DND-41 (cell line): Measurements from ENCODE around the gene SNX27.

Source experiments
- ATAC-seq: fragments of 200-7000 bp; cut with Tn5 transposase; 3 replicates; pipeline ENCODE4 v1.9.1; 2021; ENCODE audit warnings: low read depth; ENCODE audit not compliant: insufficient read depth
- DNase-seq: peaks from one replicate; pipeline ENCODE4 v3.0.0-alpha.2; 2020
- H2AFZ ChIP-seq: 2 replicates; pipeline ENCODE4 v1.6.0; 2012; ENCODE audit warnings: low read depth, low read length
- H3K27ac ChIP-seq: 2 replicates; pipeline ENCODE4 v1.5.1; 2012; ENCODE audit warnings: low read length, inconsistent platforms
- H3K27me3 ChIP-seq: fragments of 200-600 bp; sonication (generic); 2 replicates; pipeline ENCODE4 v1.6.0; 2012; ENCODE audit warnings: low read length, mild to moderate bottlenecking, inconsistent platforms; ENCODE audit not compliant: insufficient read depth, poor library complexity
- H3K36me3 ChIP-seq: 2 replicates; pipeline ENCODE4 v1.5.1; 2012; ENCODE audit warnings: low read length, inconsistent platforms; ENCODE audit not compliant: insufficient read depth
- H3K4me1 ChIP-seq: 2 replicates; pipeline ENCODE4 v1.5.1; 2012; ENCODE audit warnings: mild to moderate bottlenecking, low read length; ENCODE audit not compliant: insufficient read depth
- H3K4me2 ChIP-seq: 2 replicates; pipeline ENCODE4 v1.6.0; 2012; ENCODE audit warnings: mild to moderate bottlenecking, moderate library complexity, low read length, inconsistent platforms; ENCODE audit not compliant: insufficient read depth
- H3K4me3 ChIP-seq, 2 experiments: fragments of 200-600 bp in 1 of 2; shearing (Covaris generic) in 1 of 2; 2 replicates each; pipeline ENCODE4 v1.5.1; 2012 to 2016; ENCODE audit warnings: inconsistent platforms in 2 of 2, low read length in 2 of 2, mild to moderate bottlenecking in 2 of 2, low read depth in 1 of 2, moderate library complexity in 1 of 2
- H3K79me2 ChIP-seq: 2 replicates; pipeline ENCODE4 v1.6.0; 2012; ENCODE audit warnings: low read length, inconsistent platforms; ENCODE audit not compliant: insufficient read depth
- H3K9ac ChIP-seq: 2 replicates; pipeline ENCODE4 v1.6.0; 2012; ENCODE audit warnings: low read depth, mild to moderate bottlenecking, inconsistent platforms, low read length, moderate library complexity
- H3K9me3 ChIP-seq: 2 replicates; pipeline ENCODE4 v1.5.1; 2012; ENCODE audit warnings: low read length, moderate library complexity, mild to moderate bottlenecking, inconsistent platforms; ENCODE audit not compliant: insufficient read depth, severe bottlenecking
- H4K20me1 ChIP-seq: 2 replicates; pipeline ENCODE4 v1.6.0; 2012; ENCODE audit warnings: low read length; ENCODE audit not compliant: insufficient read depth
- CTCF ChIP-seq: IDR thresholded peaks from 2 replicates; pipeline ENCODE4 v1.5.1; 2012; ENCODE audit warnings: borderline replicate concordance, low read length, moderate library complexity, mild to moderate bottlenecking; ENCODE audit not compliant: poor library complexity, severe bottlenecking; ENCODE audit errors: extremely low read depth
- EZH2 ChIP-seq: IDR thresholded peaks from 3 replicates; pipeline ENCODE4 v1.6.1; 2012; ENCODE audit warnings: borderline replicate concordance, low read depth, mild to moderate bottlenecking, moderate library complexity, low read length, inconsistent platforms; ENCODE audit not compliant: severe bottlenecking

SNX27 gene

GRCh38 chr1:151723726-151724370, 112.0 kb downstream of the SNX27 start:
- peaks cover 34% of the 10 kb centered on the region for H3K27me3 ChIP-seq
- no peak overlapping the region for H3K4me2 ChIP-seq
- no peak overlapping the region for H3K27ac ChIP-seq
- H3K9ac ChIP-seq = no peak overlapping the region
- no peaks in the 10 kb centered on the region for H3K79me2 ChIP-seq
- no peaks in the 10 kb centered on the region for H3K36me3 ChIP-seq
- TF ChIP-seq CTCF (no peak), EZH2 (no peak)
- H3K4me3 ChIP-seq = no peak overlapping the region
- H2AFZ ChIP-seq = no peak overlapping the region
- DNase-seq = no peak
- H3K4me1 ChIP-seq = peaks cover 7% of the 10 kb centered on the region
- no peaks in the 10 kb centered on the region for H3K9me3 ChIP-seq
- no peaks in the 10 kb centered on the region for H4K20me1 ChIP-seq
- no peak for ATAC-seq

- Histone ChIP-seq H4K20me1 (no peaks in the 10 kb centered on the region), H3K36me3 (no peaks in the 10 kb centered on the region), H3K79me2 (no peaks in the 10 kb centered on the region), H2AFZ (no peak overlapping the region), H3K4me2 (no peak overlapping the region), H3K9ac (no peak overlapping the region), H3K9me3 (no peaks in the 10 kb centered on the region), H3K4me1 (no peaks in the 10 kb centered on the region), H3K27me3 (peaks cover 10% of the 10 kb centered on the region), H3K27ac (no peak overlapping the region), H3K4me3 (no peak overlapping the region)
- no peak for ATAC-seq
- TF ChIP-seq EZH2 (no peak), CTCF (no peak)
- DNase-seq = no peak
Observed at GRCh38 chr1:151728151-151729054, 116.6 kb downstream of the SNX27 start.

- Histone ChIP-seq H3K4me1 (no peaks in the 10 kb centered on the region), H4K20me1 (no peaks in the 10 kb centered on the region), H3K9me3 (no peaks in the 10 kb centered on the region), H3K27ac (no peak overlapping the region), H3K4me2 (no peak overlapping the region), H3K79me2 (no peaks in the 10 kb centered on the region), H3K9ac (no peak overlapping the region), H3K4me3 (no peak overlapping the region), H3K27me3 (peaks cover 10% of the 10 kb centered on the region), H3K36me3 (no peaks in the 10 kb centered on the region), H2AFZ (no peak overlapping the region)
- no peak for TF ChIP-seq CTCF
- no peak for TF ChIP-seq EZH2
- DNase-seq (no peak), ATAC-seq (no peak)
Observed at GRCh38 chr1:151729157-151729965, 117.5 kb downstream of the SNX27 start.
